ENCODE measurements around the gene ULK2. TPM values are rescaled to one million over a fixed set of nuclear protein-coding genes. Genes with fewer than 3 reads are reported as not detected.
"Not testable (repeated sequence)": the region's sequence is repeated elsewhere in the genome, so short reads cannot be mapped to it uniquely, and the experiment has no call there.

ULK2 gene
- total RNA-seq, 1 experiment from 2014 or later: 30.2 TPM

- Histone ChIP-seq H2AFZ (ENCODE audit: low read length) (peak overlapping the region; percentile 59; the same call in 1 of the 2 replicates), H3K27me3 (ENCODE audit: low read length) (no peaks in the 10 kb centered on the region), H3K27ac (ENCODE audit: low read length) (no peak overlapping the region), H3K4me2 (ENCODE audit: low read length) (no peak overlapping the region), H3F3A (ENCODE audit: low read length, unreplicated experiment) (no peaks in the 10 kb centered on the region), H3K4me1 (ENCODE audit: insufficient read depth, low read length) (peaks cover 12% of the 10 kb centered on the region), H4K20me1 (ENCODE audit: low read length) (no peaks in the 10 kb centered on the region), H3K9me3 (ENCODE audit: low read length) (no peaks in the 10 kb centered on the region), H3K36me3 (ENCODE audit: low read depth, low read length) (no peaks in the 10 kb centered on the region), H3K79me2 (ENCODE audit: low read length) (no peaks in the 10 kb centered on the region), H3K9me2 (replicated peaks; ENCODE audit: low read length) (no peaks in the 10 kb centered on the region), H3K4me3 (ENCODE audit: low read length) (no peak overlapping the region), H3K9ac (ENCODE audit: low read length) (no peak overlapping the region)
- POLR2A ChIA-PET (ENCODE audit: unreplicated experiment): no interaction called here
- CTCF ChIA-PET: interaction anchor here (1.3 kb wide), 1 partner anchor 258 kb away, joined by 4 read pairs; no protein-coding TSS in a partner anchor
- DNase-seq: peak; percentile 86
- peak; percentile 99 for TF ChIP-seq CTCF (conservative IDR thresholded peaks at IDR 0.05; ENCODE audit: low read depth, low read length)
- no peak for TF ChIP-seq EZH2 (IDR thresholded peaks at IDR 0.05; ENCODE audit: low read length, unreplicated experiment)
- ATAC-seq: peak; percentile 95
- intact Hi-C loops (cut with micrococcal nuclease): loop anchor here (1.0 to 10.0 kb wide), 3 partner anchors 119 to 402 kb away; partner anchors contain the start of genes ALDH3A2 and B9D1
- BruUV-seq (replicated peaks): no TSS peak
Measured at GRCh38 chr17:19766421-19767270, 101.1 kb downstream of the ULK2 start.

- ChIA-PET CTCF (interaction anchor here (1.3 kb wide), 1 partner anchor 257 kb away, joined by 4 read pairs; no protein-coding TSS in a partner anchor), POLR2A (ENCODE audit: unreplicated experiment) (no interaction called here)
- no peaks in the 10 kb centered on the region for H3K9me3 ChIP-seq (ENCODE audit: low read length)
- H3K27me3 ChIP-seq (ENCODE audit: low read length): no peaks in the 10 kb centered on the region
- no peaks in the 10 kb centered on the region for H3K9me2 ChIP-seq (replicated peaks; ENCODE audit: low read length)
- no peak overlapping the region for H3K4me3 ChIP-seq (ENCODE audit: low read length)
- no peak overlapping the region for H3K4me2 ChIP-seq (ENCODE audit: low read length)
- ATAC-seq (no peak), DNase-seq (no peak)
- intact Hi-C loops (cut with micrococcal nuclease): loop anchor here (1.0 to 10.0 kb wide), 3 partner anchors 119 to 401 kb away; partner anchors contain the start of genes ALDH3A2 and B9D1
- H3K4me1 ChIP-seq (ENCODE audit: insufficient read depth, low read length): peaks cover 12% of the 10 kb centered on the region
- H3K79me2 ChIP-seq (ENCODE audit: low read length): no peaks in the 10 kb centered on the region
- no peaks in the 10 kb centered on the region for H4K20me1 ChIP-seq (ENCODE audit: low read length)
- no peaks in the 10 kb centered on the region for H3K36me3 ChIP-seq (ENCODE audit: low read depth, low read length)
- H3F3A ChIP-seq (ENCODE audit: low read length, unreplicated experiment): no peaks in the 10 kb centered on the region
- no TSS peak for BruUV-seq (replicated peaks)
- H2AFZ ChIP-seq (ENCODE audit: low read length): no peak overlapping the region
- H3K9ac ChIP-seq (ENCODE audit: low read length): no peak overlapping the region
- no peak overlapping the region for H3K27ac ChIP-seq (ENCODE audit: low read length)
- TF ChIP-seq CTCF (conservative IDR thresholded peaks at IDR 0.05; ENCODE audit: low read depth, low read length) (no peak), EZH2phosphoT487 (IDR thresholded peaks at IDR 0.05; ENCODE audit: borderline replicate concordance, low read length) (no peak)
Measured at GRCh38 chr17:19766016-19766415, 101.7 kb downstream of the ULK2 start.

GRCh38 chr17:19763991-19764390 lies 103.7 kb downstream of the ULK2 start:
- H3K4me2 ChIP-seq (ENCODE audit: low read length); H2AFZ ChIP-seq (ENCODE audit: low read length); H3K4me1 ChIP-seq (ENCODE audit: insufficient read depth, low read length); H3K9ac ChIP-seq (ENCODE audit: low read length); H3K36me3 ChIP-seq (ENCODE audit: low read depth, low read length); BruUV-seq (replicated peaks); H3K4me3 ChIP-seq (ENCODE audit: low read length); H4K20me1 ChIP-seq (ENCODE audit: low read length); H3K79me2 ChIP-seq (ENCODE audit: low read length); H3K9me3 ChIP-seq (ENCODE audit: low read length); ATAC-seq; H3K27ac ChIP-seq (ENCODE audit: low read length); CTCF ChIA-PET; H3F3A ChIP-seq (ENCODE audit: low read length, unreplicated experiment); H3K9me2 ChIP-seq (replicated peaks; ENCODE audit: low read length); H3K27me3 ChIP-seq (ENCODE audit: low read length); DNase-seq: not testable (repeated sequence)
- intact Hi-C loops (cut with micrococcal nuclease): loop anchor here (10.0 kb wide), 1 partner anchor 399 kb away; the partner anchor contains the start of gene B9D1
- POLR2A ChIA-PET (ENCODE audit: unreplicated experiment): interaction anchor here (0.6 kb wide), 1 partner anchor 9 kb away, joined by 4 read pairs; no protein-coding TSS in a partner anchor

Measured in PC-3 (cell line).